CD4-positive, alpha-beta T cell treated with Interleukin-17A for 4 hours (primary cell): ENCODE measurements around the gene NEDD8.

ENCODE experiments used
- DNase-seq: peaks from one replicate; pipeline ENCODE4 v3.0.0-alpha.2; 2020; ENCODE audit warnings: mixed read lengths

NEDD8 gene

GRCh38 chr14:24262821-24263733, 30.9 kb upstream of the NEDD8 start, which contains the start of gene TGM1:
Gene TGM1 (minus strand): TSS chr14:24263177. CDS start chr14:24262352, 825 bp downstream.
- no peak for DNase-seq

- no peak for DNase-seq
These were observed 29.8 kb upstream of the NEDD8 start for GRCh38 chr14:24261969-24262327.

- no peak for DNase-seq
These were observed 29.2 kb upstream of the NEDD8 start for GRCh38 chr14:24261256-24261968.

- DNase-seq, result no peak
These were observed 28.6 kb upstream of the NEDD8 start for GRCh38 chr14:24260780-24261157.

- DNase-seq, result no peak
These were observed 28.0 kb upstream of the NEDD8 start for GRCh38 chr14:24260026-24260779.

GRCh38 chr14:24259282-24260025, 27.3 kb upstream of the NEDD8 start:
- no peak for DNase-seq

GRCh38 chr14:24258548-24259265, 26.5 kb upstream of the NEDD8 start:
- no peak for DNase-seq

GRCh38 chr14:24258119-24258518, 26.0 kb upstream of the NEDD8 start:
- no peak for DNase-seq

GRCh38 chr14:24256960-24257359, 24.8 kb upstream of the NEDD8 start:
- no peak for DNase-seq

- no peak for DNase-seq
These were observed 24.0 kb upstream of the NEDD8 start for GRCh38 chr14:24255931-24256711.

- no peak for DNase-seq
These were observed 23.3 kb upstream of the NEDD8 start for GRCh38 chr14:24255438-24255837.

GRCh38 chr14:24254630-24255392, 22.6 kb upstream of the NEDD8 start:
- no peak for DNase-seq

- DNase-seq, result no peak
These were observed 21.8 kb upstream of the NEDD8 start for GRCh38 chr14:24253936-24254335.

- DNase-seq, result no peak
These were observed 20.3 kb upstream of the NEDD8 start for GRCh38 chr14:24252289-24253124.

- no peak for DNase-seq
These were observed 19.7 kb upstream of the NEDD8 start for GRCh38 chr14:24251880-24252288.

GRCh38 chr14:24250354-24250753, 18.2 kb upstream of the NEDD8 start:
- no peak for DNase-seq

GRCh38 chr14:24249230-24250021, 17.3 kb upstream of the NEDD8 start:
- no peak for DNase-seq

GRCh38 chr14:24247422-24247821, 15.3 kb upstream of the NEDD8 start:
- DNase-seq, result no peak
